Activated CD8-positive, alpha-beta T cell treated with anti-CD3 and anti-CD28 coated beads, Interleukin-2, amount 10 ng/mL, durations not matched to agents 7 days and 5 days (primary cell): ENCODE results near the gene RAB11A. TPM values are rescaled to one million over a fixed set of nuclear protein-coding genes. Genes with fewer than 3 reads are reported as not detected.
"Not testable (repeated sequence)": the region's sequence is repeated elsewhere in the genome, so short reads cannot be mapped to it uniquely, and the experiment has no call there.

Experiments used
- ATAC-seq: fragments of 150-1000 bp; cut with Tn5 transposase; one replicate; pipeline ENCODE4 v1.10.0; 2021; ENCODE audit warnings: moderate library complexity
- CTCF ChIA-PET: fragments of 350-600 bp; sonication (Branson Sonifier 250); formaldehyde crosslinking; loops from one replicate; lab custom pipeline; 2021; ENCODE audit warnings: antibody characterized with exemption; lab: Charles Lee
- POLR2A ChIA-PET: fragments of 350-600 bp; sonication (Branson Sonifier 250); formaldehyde crosslinking; loops from one replicate; lab custom pipeline; 2021; ENCODE audit warnings: antibody characterized with exemption; lab: Charles Lee
- DNase-seq: peaks from one replicate; pipeline ENCODE4 v3.0.0-alpha.2; 2020
- H3K27ac Mint-ChIP-seq: one replicate; pipeline ENCODE4 v1.8.0; 2021; ENCODE audit warnings: mild to moderate bottlenecking, mixed read lengths
- H3K27me3 Mint-ChIP-seq: one replicate; pipeline ENCODE4 v1.8.0; 2021; ENCODE audit warnings: low read depth, mixed read lengths
- H3K36me3 Mint-ChIP-seq: one replicate; pipeline ENCODE4 v1.8.0; 2021; ENCODE audit warnings: low read depth, mixed read lengths
- H3K4me1 Mint-ChIP-seq: one replicate; pipeline ENCODE4 v1.8.0; 2021; ENCODE audit warnings: low read depth, mixed read lengths
- H3K4me3 Mint-ChIP-seq: one replicate; pipeline ENCODE4 v1.8.0; 2021; ENCODE audit warnings: mild to moderate bottlenecking, mixed read lengths
- H3K9me3 Mint-ChIP-seq: one replicate; pipeline ENCODE4 v1.8.0; 2022; ENCODE audit warnings: mixed read lengths; ENCODE audit not compliant: insufficient read depth
- total RNA-seq, 2 experiments: library from RNA; stranded (reverse); gene quantifications; one replicate each; pipeline ENCODE4 v1.2.3, GENCODE V29; 2021

RAB11A gene
- total RNA-seq, 2 experiments from 2014 or later = 163 to 168 TPM

GRCh38 chr15:65845826-65846519 lies 23.3 kb upstream of the RAB11A start:
- Mint-ChIP-seq H3K36me3 (no peaks in the 10 kb centered on the region), H3K4me1 (no peaks in the 10 kb centered on the region), H3K27ac (no peak overlapping the region), H3K9me3 (no peaks in the 10 kb centered on the region), H3K4me3 (no peak overlapping the region), H3K27me3 (peaks cover 9% of the 10 kb centered on the region)
- DNase-seq (no peak), ATAC-seq (no peak)
- POLR2A ChIA-PET = interaction anchor here (1.3 kb wide), 1 partner anchor 24 kb away, joined by 6 read pairs; the partner anchor contains the start of gene RAB11A
- CTCF ChIA-PET = interaction anchor here (1.0 to 1.7 kb wide), 5 partner anchors 8 to 235 kb away, joined by 3 to 7 read pairs (median 4); partner anchors contain the start of gene INTS14

DNA sequence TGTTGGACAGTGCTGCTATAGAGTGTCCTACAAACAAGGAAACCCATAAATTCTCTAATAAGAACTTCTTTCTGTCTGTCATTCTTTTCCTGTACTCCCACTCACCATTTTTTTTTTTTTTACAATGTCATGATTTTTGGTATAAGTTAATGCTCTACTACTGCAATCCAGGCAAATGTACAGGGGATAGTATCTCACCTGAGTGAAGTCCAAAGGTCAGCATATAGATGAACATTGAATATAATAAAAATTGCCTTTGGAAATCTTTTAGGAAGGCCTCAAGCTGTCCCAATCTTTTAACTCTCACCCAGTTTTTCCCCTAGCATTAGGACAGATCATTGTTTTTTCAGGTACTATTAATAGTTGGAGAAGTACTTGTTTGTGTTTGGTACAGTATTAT lies 21.3 kb upstream of the RAB11A start:
- CTCF ChIA-PET = interaction anchor here (1.2 kb wide), 1 partner anchor 9 kb away, joined by 4 read pairs; no protein-coding TSS in a partner anchor
- no peak overlapping the region for H3K27ac Mint-ChIP-seq
- H3K9me3 Mint-ChIP-seq = no peaks in the 10 kb centered on the region
- POLR2A ChIA-PET = no interaction called here
- DNase-seq (no peak), ATAC-seq (no peak)
- no peaks in the 10 kb centered on the region for H3K4me1 Mint-ChIP-seq
- no peak overlapping the region for H3K4me3 Mint-ChIP-seq
- H3K27me3 Mint-ChIP-seq = peaks cover 9% of the 10 kb centered on the region
- H3K36me3 Mint-ChIP-seq = no peaks in the 10 kb centered on the region

DNA sequence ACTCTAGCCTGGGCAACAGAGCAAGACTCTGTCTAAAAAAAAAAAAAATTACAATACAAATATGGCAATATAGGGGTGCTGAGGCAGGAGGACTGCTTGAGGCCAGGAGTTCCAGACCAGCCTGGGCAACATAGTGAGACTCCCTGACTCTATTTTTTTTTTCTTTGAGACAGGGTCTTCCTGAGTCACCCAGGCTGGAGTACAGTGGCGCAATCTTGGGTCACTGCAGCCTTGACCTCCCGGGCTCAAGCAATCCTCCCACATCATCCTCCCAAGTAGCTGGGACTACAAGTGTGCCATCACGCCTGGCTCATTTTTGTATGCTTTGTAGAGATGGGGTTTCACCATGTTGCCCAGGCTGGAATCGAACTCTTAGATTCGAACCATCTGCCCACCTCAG lies 17.3 kb upstream of the RAB11A start:
- Mint-ChIP-seq H3K4me3 (no peak overlapping the region), H3K27me3 (peaks cover 2% of the 10 kb centered on the region), H3K36me3 (no peaks in the 10 kb centered on the region), H3K4me1 (peaks cover 3% of the 10 kb centered on the region), H3K9me3 (no peaks in the 10 kb centered on the region), H3K27ac (no peak overlapping the region)
- CTCF ChIA-PET = interaction anchor here (0.6 to 3.0 kb wide), 6 partner anchors 10 to 192 kb away, joined by 3 to 12 read pairs (median 4); partner anchors contain the start of gene RAB11A
- DNase-seq (no peak), ATAC-seq (no peak)
- POLR2A ChIA-PET = interaction anchor here (1.5 kb wide), 1 partner anchor 61 kb away, joined by 3 read pairs; no protein-coding TSS in a partner anchor

DNA sequence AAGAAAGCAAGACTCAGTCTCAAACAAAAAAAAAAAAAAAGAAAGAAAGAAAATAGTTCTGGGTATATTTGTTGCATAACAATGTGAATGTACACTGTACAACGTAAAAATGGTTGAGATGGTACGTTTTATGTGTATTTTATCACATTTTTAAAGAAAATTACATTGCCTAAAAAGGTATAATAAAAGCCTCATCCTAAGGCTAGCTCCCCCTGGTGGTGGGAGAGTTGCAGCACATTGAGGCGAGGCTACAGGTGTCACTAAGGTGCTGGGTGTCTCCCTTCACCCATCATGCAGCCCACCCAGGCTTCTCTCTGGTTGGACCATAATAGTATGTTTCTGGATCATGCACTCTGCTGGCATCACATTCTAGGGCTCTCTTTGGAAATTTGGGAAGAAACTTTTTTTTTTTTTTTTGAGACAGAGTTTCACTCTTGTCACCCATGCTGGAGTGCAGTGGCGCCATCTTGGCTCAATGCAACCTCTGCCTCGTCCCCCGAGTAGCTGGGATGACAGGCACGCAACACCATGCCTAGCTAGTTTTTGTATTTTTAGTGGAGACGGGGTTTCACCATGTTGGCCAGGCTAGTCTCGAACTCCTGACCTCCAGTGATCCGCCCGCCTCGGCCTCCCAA lies 12.4 kb upstream of the RAB11A start:
- DNase-seq = peak; percentile 90
- peaks cover 8% of the 10 kb centered on the region for H3K4me1 Mint-ChIP-seq
- no peaks in the 10 kb centered on the region for H3K36me3 Mint-ChIP-seq
- no peaks in the 10 kb centered on the region for H3K9me3 Mint-ChIP-seq
- POLR2A ChIA-PET = interaction anchor here (0.9 kb wide), 1 partner anchor 64 kb away, joined by 4 read pairs; no protein-coding TSS in a partner anchor
- no peak overlapping the region for H3K27ac Mint-ChIP-seq
- CTCF ChIA-PET = interaction anchor here (0.6 to 5.8 kb wide), 37 partner anchors 9 to 946 kb away, joined by 3 to 35 read pairs (median 4); partner anchors contain the start of genes ANKDD1A, DENND4A, RAB11A and SLC24A1
- H3K27me3 Mint-ChIP-seq = peaks cover 6% of the 10 kb centered on the region
- ATAC-seq = peak; percentile 93
- no peak overlapping the region for H3K4me3 Mint-ChIP-seq

GRCh38 chr15:65857718-65858402 lies 11.4 kb upstream of the RAB11A start:
- no peaks in the 10 kb centered on the region for H3K9me3 Mint-ChIP-seq
- H3K27ac Mint-ChIP-seq = no peak overlapping the region
- DNase-seq (no peak), ATAC-seq (no peak)
- ChIA-PET POLR2A (interaction anchor here (1.1 kb wide), 1 partner anchor 11 kb away, joined by 4 read pairs; the partner anchor contains the start of gene RAB11A), CTCF (interaction anchor here (0.7 to 5.8 kb wide), 18 partner anchors 9 to 267 kb away, joined by 3 to 35 read pairs (median 4); partner anchors contain the start of gene DENND4A)
- H3K27me3 Mint-ChIP-seq = peaks cover 6% of the 10 kb centered on the region
- no peaks in the 10 kb centered on the region for H3K36me3 Mint-ChIP-seq
- H3K4me1 Mint-ChIP-seq = peaks cover 12% of the 10 kb centered on the region
- H3K4me3 Mint-ChIP-seq = no peak overlapping the region

DNA sequence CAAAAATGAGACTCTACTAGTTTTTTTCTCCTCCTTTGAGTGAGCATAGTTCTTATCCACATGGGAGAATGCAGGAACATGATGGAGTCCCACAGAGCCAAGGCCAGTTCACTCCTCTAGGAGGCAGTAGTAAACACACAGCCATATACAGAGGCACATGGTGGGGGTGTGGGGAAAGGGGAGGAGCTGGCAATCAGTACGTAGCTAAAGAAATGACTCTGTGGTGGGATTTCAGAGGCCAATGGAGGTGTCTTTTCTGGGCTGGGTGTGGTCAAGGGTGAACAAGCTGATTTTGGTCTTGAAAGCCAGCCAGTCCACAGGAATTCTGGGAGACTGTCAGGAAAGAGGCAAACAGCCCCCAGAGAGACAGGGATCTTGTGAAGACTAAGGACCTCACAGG lies 6.6 kb upstream of the RAB11A start:
- ChIA-PET POLR2A (interaction anchor here (0.6 to 0.7 kb wide), 2 partner anchors 346 to 1403 kb away, joined by 3 to 4 read pairs; no protein-coding TSS in a partner anchor), CTCF (interaction anchor here (0.5 to 1.8 kb wide), 34 partner anchors 8 to 267 kb away, joined by 3 to 18 read pairs (median 4); partner anchors contain the start of genes DENND4A and INTS14)
- no peak overlapping the region for H3K27ac Mint-ChIP-seq
- DNase-seq (peak; percentile 80), ATAC-seq (peak; percentile 96)
- H3K9me3 Mint-ChIP-seq = no peaks in the 10 kb centered on the region
- peaks cover 10% of the 10 kb centered on the region for H3K4me1 Mint-ChIP-seq
- H3K4me3 Mint-ChIP-seq = no peak overlapping the region
- peaks cover 6% of the 10 kb centered on the region for H3K27me3 Mint-ChIP-seq
- no peaks in the 10 kb centered on the region for H3K36me3 Mint-ChIP-seq

- Mint-ChIP-seq H3K9me3 (no peaks in the 10 kb centered on the region), H3K27ac (no peak overlapping the region), H3K4me3 (no peak overlapping the region), H3K27me3 (peaks cover 6% of the 10 kb centered on the region), H3K36me3 (no peaks in the 10 kb centered on the region), H3K4me1 (peaks cover 10% of the 10 kb centered on the region)
- no peak for ATAC-seq
- DNase-seq = no peak
- ChIA-PET CTCF (interaction anchor here (0.5 to 1.8 kb wide), 35 partner anchors 8 to 267 kb away, joined by 3 to 18 read pairs (median 4); partner anchors contain the start of genes DENND4A and INTS14), POLR2A (interaction anchor here (0.6 to 0.7 kb wide), 2 partner anchors 346 to 1403 kb away, joined by 3 to 4 read pairs; no protein-coding TSS in a partner anchor)
Measured at GRCh38 chr15:65863106-65863505, 6.2 kb upstream of the RAB11A start.

GRCh38 chr15:65867244-65867643 lies 2.0 kb upstream of the RAB11A start:
- Mint-ChIP-seq H3K4me3 (no peak overlapping the region), H3K4me1 (peaks cover 27% of the 10 kb centered on the region), H3K27me3 (peaks cover 4% of the 10 kb centered on the region), H3K36me3 (peaks cover 12% of the 10 kb centered on the region), H3K9me3 (no peaks in the 10 kb centered on the region), H3K27ac (no peak overlapping the region)
- ChIA-PET CTCF (interaction anchor here (1.9 kb wide), 1 partner anchor 10 kb away, joined by 8 read pairs; no protein-coding TSS in a partner anchor), POLR2A (no interaction called here)
- DNase-seq (no peak), ATAC-seq (no peak)

DNA sequence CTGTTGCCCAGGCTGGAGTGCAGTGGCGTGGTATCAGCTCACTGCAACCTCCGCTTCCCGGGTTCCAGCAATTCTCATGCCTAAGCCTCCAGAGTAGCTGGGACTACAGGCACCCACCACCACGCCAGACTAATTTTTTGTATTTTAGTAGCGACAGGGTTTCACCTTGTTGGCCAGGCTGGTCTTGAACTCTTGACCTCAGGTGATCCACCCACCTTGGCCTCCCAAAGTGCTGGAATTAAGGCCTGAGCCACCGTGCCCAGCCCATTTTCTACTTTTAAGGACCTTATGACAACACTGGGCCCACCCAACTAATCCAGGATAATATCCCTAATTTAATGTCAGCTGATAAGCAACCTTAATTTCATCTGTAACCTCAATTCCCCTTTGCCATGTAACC lies 1.4 kb upstream of the RAB11A start:
- DNase-seq, H3K9me3 Mint-ChIP-seq, H3K27ac Mint-ChIP-seq, POLR2A ChIA-PET, H3K4me3 Mint-ChIP-seq, ATAC-seq, H3K27me3 Mint-ChIP-seq: not testable (repeated sequence)
- CTCF ChIA-PET = interaction anchor here (1.2 to 1.8 kb wide), 6 partner anchors 10 to 257 kb away, joined by 3 to 5 read pairs (median 4); partner anchors contain the start of gene INTS14
- Mint-ChIP-seq H3K4me1 (peaks cover 29% of the 10 kb centered on the region), H3K36me3 (peaks cover 12% of the 10 kb centered on the region)

- Mint-ChIP-seq H3K36me3 (peaks cover 12% of the 10 kb centered on the region), H3K9me3 (no peaks in the 10 kb centered on the region), H3K27ac (peak overlapping the region; percentile 94), H3K4me1 (peaks cover 28% of the 10 kb centered on the region), H3K27me3 (peaks cover 4% of the 10 kb centered on the region), H3K4me3 (peak overlapping the region; percentile 99)
- DNase-seq (no peak), ATAC-seq (no peak)
- CTCF ChIA-PET = interaction anchor here (0.6 to 2.7 kb wide), 27 partner anchors 9 to 630 kb away, joined by 3 to 9 read pairs (median 4); partner anchors contain the start of genes DPP8, INTS14 and PARP16
- POLR2A ChIA-PET = interaction anchor here (0.5 to 2.8 kb wide), 22 partner anchors 10 to 564 kb away, joined by 3 to 35 read pairs (median 6); partner anchors contain the start of genes DENND4A, INTS14 and RNU5B-1
Measured at GRCh38 chr15:65868546-65869125, 655 bp upstream of the RAB11A start.
